ENCODE data around the gene CEBPG.
A peak's percentile ranks its signal among the peaks of the same experiment; 100 is the strongest.

The CEBPG gene

GRCh38 chr19:33384983-33385382 lies 11.5 kb downstream of the CEBPG start:
- no peak for DNase-seq

GRCh38 chr19:33385956-33386355 lies 12.4 kb downstream of the CEBPG start:
- DNase-seq, result no peak

GRCh38 chr19:33386361-33386858 lies 12.9 kb downstream of the CEBPG start:
- DNase-seq, result no peak

DNA sequence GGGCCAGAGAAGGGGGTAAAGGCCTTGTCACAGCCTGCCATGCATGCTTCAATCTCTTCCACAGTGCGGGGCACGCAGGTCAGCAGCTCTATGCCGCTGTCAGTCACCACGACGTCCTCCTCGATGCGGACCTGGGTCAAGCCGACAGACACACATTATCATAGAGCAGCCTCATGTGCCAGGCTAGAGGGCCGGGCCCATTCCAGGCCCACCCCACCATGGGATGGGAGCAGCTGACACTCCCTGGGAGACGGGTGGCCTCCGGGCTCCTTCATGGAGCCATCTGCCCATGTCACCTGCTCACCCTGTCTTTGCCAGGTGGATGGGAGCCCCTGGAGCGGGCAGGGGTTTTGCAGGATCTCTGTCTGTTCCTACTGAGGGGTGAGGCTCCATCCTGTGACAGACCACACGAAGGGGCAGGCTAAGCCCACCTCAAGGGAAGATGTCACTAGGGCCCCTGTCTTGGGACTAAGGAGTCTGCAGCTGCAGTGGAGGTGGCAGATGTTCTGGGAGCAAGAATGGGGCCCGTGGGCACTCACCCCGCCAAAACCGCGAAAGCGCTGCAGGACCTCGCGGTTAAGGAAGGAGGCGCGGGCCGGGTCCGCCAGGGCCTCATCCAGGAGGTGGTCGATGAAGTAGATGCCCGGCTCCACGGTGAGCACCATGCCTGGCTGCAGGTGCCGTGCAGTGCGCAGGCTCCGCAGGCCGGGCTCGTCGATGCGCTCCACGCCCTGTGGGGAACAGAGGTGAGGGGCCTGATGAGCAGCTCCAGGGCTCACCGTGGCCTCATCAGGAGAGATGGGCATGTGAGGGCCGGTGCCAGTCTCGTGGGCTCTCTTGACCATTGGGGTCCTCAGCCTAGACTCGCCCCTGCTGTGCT lies 14.1 kb downstream of the CEBPG start:
- no peak for DNase-seq

- DNase-seq, result no peak
Measured at GRCh38 chr19:33388231-33388724, 14.8 kb downstream of the CEBPG start.

- no peak for DNase-seq
Measured at GRCh38 chr19:33388725-33389420, 15.4 kb downstream of the CEBPG start.

GRCh38 chr19:33389421-33390100 lies 16.1 kb downstream of the CEBPG start:
- DNase-seq, result no peak

GRCh38 chr19:33390101-33390907 lies 16.8 kb downstream of the CEBPG start:
- no peak for DNase-seq

DNA sequence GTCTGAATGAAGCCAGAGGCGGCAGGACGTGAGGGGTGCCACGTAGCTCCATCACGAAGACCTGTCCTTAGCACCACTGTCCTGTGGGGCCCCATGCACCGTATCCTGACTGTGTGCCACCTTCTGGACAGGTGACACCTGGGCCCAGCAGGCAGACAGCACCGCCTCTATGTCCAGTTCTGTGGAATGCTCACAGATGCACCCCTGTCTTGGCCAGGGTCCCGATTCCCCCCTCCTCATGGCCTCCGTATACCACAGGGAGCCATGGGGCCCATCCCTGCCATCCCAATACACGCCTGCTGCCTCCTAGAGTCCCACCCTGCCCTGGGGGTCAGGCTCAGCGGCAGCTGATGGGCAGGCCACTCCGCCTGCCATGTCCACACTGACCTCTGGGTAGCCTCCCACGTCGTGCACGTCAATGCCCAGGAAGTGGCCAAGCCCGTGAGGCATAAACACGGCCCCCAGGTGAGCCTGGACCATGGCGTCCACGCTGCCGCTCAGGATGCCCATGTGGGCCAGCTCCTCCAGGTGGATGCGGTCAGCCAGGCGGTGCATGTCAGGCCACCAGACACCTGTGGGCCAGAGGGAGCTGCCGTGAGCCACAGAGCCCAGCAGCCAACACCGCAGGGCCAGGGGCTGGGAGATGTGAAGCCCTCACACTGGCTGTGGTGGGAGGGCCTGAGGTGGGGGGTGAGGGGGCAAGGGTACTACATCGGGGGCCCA lies 17.6 kb downstream of the CEBPG start:
- DNase-seq, result no peak

GRCh38 chr19:33391631-33392249 lies 18.2 kb downstream of the CEBPG start:
- no peak for DNase-seq

GRCh38 chr19:33392341-33393285 lies 19.1 kb downstream of the CEBPG start:
- no peak for DNase-seq

- no peak for DNase-seq
Measured at GRCh38 chr19:33393286-33394005, 19.9 kb downstream of the CEBPG start.

DNA sequence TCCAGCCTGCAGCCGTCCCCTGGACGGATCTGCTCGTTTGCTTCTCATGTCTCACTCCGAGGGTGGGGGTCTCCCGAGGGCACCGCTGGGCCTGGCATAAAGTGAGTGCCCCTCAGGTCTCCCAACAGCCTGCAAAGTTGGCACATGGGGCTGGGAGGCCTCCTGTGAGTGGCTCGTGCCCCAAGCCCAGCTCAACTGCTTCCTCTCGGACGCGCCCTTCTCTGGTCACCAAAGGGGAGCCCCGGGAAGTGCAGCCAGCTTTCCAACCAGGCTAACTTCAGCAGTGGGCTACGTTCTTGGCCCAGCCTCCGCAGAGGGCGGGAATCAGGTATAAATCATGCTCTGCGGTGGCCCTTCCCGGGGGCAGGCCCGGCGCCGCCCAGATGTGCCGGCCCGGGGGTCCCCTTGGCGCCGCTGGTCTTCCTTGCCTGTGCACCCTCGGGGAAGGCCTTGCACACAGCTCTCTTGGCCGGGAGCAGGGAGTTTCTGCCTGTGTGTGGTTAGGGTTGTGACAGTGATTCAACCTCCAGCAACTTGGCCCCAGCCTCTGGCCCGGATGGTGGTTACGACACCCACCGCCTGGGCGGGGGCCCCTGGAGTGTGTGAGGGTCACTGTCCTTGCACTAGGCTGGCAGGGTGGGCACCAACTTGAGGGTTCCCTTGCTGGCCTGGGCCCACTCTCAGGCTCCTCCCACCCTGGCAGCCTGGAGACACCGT lies 20.7 kb downstream of the CEBPG start:
- peak; percentile 89 for DNase-seq

- DNase-seq, result no peak
Measured at GRCh38 chr19:33394723-33395560, 21.4 kb downstream of the CEBPG start.

GRCh38 chr19:33395561-33396550 lies 22.3 kb downstream of the CEBPG start:
- peak; percentile 67 for DNase-seq
